ENCODE measurements around the gene ZNF865.

The ZNF865 gene

GRCh38 chr19:55623561-55623960 is 18.1 kb downstream of the ZNF865 start:
- no peak for DNase-seq (ENCODE audit: low spot score)

DNA sequence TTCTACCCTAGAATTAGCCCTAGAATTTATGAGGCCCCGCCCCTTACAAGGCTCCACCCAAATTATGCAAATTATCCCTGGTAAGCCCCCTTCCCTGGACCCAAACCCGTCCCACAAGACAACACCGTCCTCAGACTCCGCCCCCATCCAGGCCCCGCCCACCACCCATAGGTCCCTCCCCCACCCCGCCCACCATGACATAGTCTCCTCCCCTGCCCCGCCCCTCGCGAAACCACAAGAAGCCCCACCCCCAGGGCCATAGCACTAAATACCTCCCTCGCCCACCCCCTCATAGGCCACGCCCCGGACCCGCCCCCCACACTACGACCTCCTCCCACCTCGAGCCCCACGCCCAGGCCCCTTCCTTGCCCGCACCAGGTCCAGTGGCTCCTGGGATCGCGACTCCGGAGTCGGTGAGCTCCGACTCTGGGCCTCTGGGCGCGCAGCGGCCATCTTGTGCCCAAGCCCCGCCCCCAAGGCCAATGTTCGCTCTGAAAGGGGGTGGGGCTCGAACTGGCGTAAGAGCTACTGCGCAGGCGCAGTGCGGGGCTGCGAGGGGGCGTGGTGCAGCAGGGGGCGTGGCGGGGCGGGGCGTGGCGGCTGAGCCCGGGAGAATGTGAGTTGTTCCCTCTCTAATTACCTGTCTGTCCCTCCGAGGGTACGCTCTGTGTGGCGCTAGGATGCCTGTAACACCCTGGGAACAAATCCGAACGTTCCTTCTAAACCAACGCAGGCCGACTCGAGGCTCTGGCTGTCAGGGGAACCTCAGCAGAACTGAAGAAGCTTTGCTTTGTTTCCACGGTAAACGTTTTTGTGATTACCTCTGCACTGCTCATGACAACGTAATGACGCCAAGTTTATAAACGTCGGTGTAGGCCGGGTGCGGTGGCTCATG is 18.9 kb downstream of the ZNF865 start, which contains the start of gene ZNF784:
ZNF784 (minus strand) TSS at position 458 of the 895 bp plus-strand sequence; CDS start at position 453, 5 bp downstream.
- peak; percentile 91 for DNase-seq (ENCODE audit: low spot score)

GRCh38 chr19:55625004-55625326 is 19.5 kb downstream of the ZNF865 start:
- DNase-seq (ENCODE audit: low spot score) = no peak

GRCh38 chr19:55626350-55626749 is 20.9 kb downstream of the ZNF865 start:
- DNase-seq (ENCODE audit: low spot score) = no peak

- peak; percentile 86 for DNase-seq (ENCODE audit: low spot score)
Observed at GRCh38 chr19:55632463-55632834, 27.0 kb downstream of the ZNF865 start.

GRCh38 chr19:55633861-55634260 is 28.4 kb downstream of the ZNF865 start:
- DNase-seq (ENCODE audit: low spot score) = no peak

DNA sequence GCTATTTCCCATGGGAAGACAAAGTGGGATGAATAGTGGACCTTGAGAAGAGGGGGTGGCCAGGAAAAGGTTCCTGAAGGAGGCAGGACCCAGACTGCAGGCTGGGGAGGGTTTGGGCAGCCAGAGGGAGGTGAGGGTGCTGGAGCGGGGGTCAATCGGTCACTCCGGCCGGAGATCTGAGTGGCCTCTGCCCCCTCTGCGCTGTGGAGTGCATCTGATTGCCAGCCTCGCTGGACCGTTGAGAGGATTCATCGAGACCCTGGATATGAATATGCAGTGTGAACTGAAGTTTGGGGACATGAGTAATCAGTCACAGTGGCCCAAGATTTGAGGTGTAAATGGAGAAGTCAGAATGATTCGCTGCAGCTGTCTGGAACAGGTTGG is 29.9 kb downstream of the ZNF865 start:
- DNase-seq (ENCODE audit: low spot score) = no peak

- DNase-seq (ENCODE audit: low spot score) = no peak
Observed at GRCh38 chr19:55635856-55636440, 30.5 kb downstream of the ZNF865 start.

GRCh38 chr19:55636723-55637122 is 31.3 kb downstream of the ZNF865 start:
- DNase-seq (ENCODE audit: low spot score) = no peak

GRCh38 chr19:55637534-55637933 is 32.1 kb downstream of the ZNF865 start:
- no peak for DNase-seq (ENCODE audit: low spot score)

DNA sequence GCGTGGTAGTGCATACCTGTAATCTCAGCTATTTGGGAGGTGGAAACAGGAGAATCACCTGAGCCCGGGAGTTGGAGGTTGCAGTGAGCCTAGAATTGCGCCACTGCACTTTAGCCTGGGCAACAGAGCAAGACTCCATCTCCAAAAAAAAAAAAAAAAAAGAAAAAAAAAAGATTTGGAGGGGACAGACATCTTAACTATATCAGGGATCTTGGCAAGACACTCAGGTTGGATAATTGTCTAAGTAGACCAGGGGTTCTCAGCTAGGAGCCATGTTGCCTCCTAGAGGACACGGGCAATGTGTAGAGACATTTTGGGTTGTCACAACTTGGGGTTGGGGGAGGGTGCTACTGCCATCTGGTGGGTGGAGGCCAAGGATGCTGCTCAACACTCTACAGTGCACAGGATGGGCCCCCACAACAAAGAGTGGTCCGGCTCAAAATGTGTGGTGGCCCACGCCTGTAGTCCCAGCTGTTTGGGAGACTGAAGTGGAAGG is 33.5 kb downstream of the ZNF865 start:
- DNase-seq (ENCODE audit: low spot score) = no peak

- no peak for DNase-seq (ENCODE audit: low spot score)
Observed at GRCh38 chr19:55640043-55640576, 34.7 kb downstream of the ZNF865 start.

- DNase-seq (ENCODE audit: low spot score) = no peak
Observed at GRCh38 chr19:55640577-55641425, 35.4 kb downstream of the ZNF865 start, which contains the start of gene ZNF580. ZNF580 (plus strand) TSS chr19:55641002; CDS start chr19:55642509, 1,507 bp downstream.

- DNase-seq (ENCODE audit: low spot score) = no peak
Observed at GRCh38 chr19:55641426-55642152, 36.1 kb downstream of the ZNF865 start.

DNA sequence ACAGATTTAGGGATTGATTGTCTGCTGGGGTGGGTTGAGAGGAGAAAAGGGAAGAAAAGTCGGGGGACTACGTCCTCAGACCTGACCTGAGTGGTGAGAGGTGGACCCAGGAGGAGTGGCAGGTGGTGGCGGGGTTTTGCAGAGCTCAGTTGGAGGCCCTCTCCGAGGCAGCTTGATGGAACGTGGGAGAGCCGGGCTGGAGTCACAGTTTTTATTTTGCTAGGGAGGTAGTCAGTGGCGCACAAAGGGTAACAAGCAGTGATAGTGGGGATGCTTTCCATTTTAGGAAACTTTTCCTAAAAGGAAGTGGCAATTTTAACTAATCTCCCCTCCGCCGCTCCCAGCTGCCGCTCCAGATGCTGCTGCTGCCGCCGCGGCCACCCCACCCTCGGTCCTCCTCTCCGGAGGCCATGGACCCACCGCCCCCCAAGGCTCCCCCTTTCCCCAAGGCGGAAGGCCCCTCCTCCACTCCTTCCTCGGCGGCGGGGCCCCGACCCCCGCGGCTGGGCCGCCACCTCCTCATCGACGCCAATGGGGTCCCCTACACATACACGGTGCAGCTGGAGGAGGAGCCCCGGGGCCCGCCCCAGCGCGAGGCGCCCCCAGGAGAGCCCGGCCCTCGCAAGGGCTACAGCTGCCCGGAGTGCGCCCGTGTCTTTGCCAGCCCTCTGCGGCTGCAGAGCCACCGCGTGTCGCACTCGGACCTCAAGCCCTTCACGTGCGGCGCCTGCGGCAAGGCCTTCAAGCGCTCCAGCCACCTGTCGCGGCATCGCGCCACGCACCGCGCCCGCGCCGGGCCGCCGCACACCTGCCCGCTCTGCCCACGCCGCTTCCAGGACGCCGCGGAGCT is 36.9 kb downstream of the ZNF865 start:
- no peak for DNase-seq (ENCODE audit: low spot score)

DNA sequence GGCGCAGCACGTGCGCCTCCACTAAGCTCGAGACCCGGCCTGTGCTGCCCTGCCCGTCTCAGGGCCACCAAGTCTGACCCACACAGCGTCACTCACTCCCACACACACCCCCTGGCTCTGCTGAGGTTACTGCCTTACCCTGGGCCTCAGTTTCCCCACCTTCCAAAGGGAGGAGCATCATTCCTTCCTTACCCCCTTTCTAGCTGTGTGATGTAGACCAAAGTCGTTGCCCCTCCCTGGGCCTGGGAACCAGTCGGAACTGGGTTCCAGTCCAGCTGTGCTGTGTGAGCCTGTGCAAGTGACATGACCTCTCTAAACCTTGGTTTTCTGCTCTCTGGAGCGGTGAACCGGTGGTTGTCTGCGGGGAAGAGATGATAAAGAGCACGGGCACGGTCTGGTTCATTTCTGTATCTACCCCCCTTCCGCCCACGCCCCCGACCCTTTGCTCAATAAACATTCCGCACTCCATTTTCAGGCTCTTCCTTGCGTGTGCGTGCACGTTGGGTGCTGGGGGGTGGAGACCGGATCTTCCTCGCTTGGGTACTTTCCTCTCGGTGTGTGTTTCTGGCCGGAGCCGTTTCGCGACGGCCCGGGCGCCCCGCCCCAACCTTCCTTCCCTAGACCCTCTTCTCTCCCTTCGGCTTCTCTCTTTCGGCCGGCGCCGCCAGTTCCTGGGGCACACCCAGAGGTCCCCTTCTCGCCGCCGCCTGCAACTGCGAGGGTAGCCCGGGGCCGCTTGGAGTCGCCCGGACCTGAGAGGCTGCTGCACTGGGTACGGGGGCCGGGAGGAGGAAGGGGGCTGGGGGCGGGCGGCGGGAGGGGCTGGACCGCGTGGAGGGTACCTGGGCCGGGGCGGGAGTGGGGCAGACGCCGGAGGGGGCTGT is 37.8 kb downstream of the ZNF865 start, which contains the start of gene ZNF581:
ZNF581 (plus strand) TSS at position 647 of the 884 bp plus-strand sequence. CDS start 923 bp downstream, outside the sequence.
- DNase-seq (ENCODE audit: low spot score) = peak; percentile 67

- DNase-seq (ENCODE audit: low spot score) = no peak
Observed at GRCh38 chr19:55643887-55644176, 38.4 kb downstream of the ZNF865 start.

DNA sequence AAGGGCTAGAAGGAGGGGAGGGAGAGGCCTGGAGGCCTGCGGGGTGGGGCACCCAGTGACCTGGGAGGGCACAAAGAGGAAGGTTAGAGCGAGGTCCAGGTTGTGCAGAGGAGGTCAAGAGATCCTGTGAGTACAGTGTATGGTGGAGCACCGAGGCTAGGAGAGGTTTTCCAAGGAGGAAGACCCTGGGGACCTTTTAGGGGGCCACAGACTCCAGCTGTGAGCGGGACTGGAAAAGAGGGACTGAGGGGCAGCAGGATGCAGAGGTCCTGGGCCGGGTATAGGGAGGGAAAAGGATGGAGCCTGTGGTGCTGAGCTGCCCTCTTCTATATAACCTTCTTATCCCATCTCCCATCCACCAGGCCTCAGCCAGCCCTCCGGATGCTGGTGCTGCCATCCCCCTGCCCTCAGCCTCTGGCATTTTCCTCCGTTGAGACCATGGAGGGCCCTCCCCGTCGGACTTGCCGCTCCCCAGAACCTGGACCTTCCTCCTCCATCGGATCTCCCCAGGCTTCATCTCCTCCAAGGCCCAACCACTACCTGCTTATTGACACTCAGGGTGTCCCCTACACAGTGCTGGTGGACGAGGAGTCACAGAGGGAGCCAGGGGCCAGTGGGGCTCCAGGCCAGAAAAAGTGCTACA is 38.9 kb downstream of the ZNF865 start:
- no peak for DNase-seq (ENCODE audit: low spot score)
